Measurements from ENCODE around the gene FAAP20.

FAAP20 gene

GRCh38 chr1:2202843-2203601, 8.4 kb upstream of the FAAP20 start:
- H4K8ac ChIP-seq (ENCODE audit: low read length) = peak overlapping the region; percentile 33
- no peak overlapping the region for H3K23ac ChIP-seq (ENCODE audit: low read length in 2 of 2)
- no peak overlapping the region for H3K9ac ChIP-seq (ENCODE audit: low read length)
- no peak overlapping the region for H3K4me2 ChIP-seq (ENCODE audit: low read length, poor library complexity, severe bottlenecking)
- no peak overlapping the region for H2AFZ ChIP-seq (ENCODE audit: low read depth, low read length)
- no peak overlapping the region for H2BK5ac ChIP-seq (ENCODE audit: low read depth, low read length, poor library complexity, severe bottlenecking)
- H3K27ac ChIP-seq (ENCODE audit: low read length, poor library complexity, severe bottlenecking) = no peak overlapping the region
- 92% methylated on average over 15 of the region's 15 CpGs for WGBS
- no peak overlapping the region for H3K18ac ChIP-seq (ENCODE audit: low read depth in 1 of 2, low read length in 2 of 2)
- no peaks in the 10 kb centered on the region for H3K27me3 ChIP-seq (ENCODE audit: control insufficient read depth in 1 of 2, insufficient read depth in 1 of 2, low read length in 2 of 2)
- H2AK5ac ChIP-seq (ENCODE audit: low read length, severe bottlenecking) = no peak overlapping the region
- no peak for DNase-seq
- peak overlapping the region; percentile 18 for H4K91ac ChIP-seq (ENCODE audit: low read length)
- H2BK12ac ChIP-seq (ENCODE audit: low read length in 2 of 2) = peak overlapping the region in 1 of 2 experiments; percentile 45
- peaks cover 5% of the 10 kb centered on the region for H3K79me1 ChIP-seq (replicated peaks; ENCODE audit: low read length, poor library complexity, severe bottlenecking)
- no peak overlapping the region for H2BK15ac ChIP-seq (ENCODE audit: low read depth, poor library complexity, severe bottlenecking)
- no peak overlapping the region for H3K4ac ChIP-seq (ENCODE audit: low read depth in 1 of 2, low read length in 2 of 2)
- no peak overlapping the region for H3K4me3 ChIP-seq (ENCODE audit: insufficient read depth in 1 of 2, low read depth in 1 of 2, low read length in 2 of 2)
- no peaks in the 10 kb centered on the region for H3K9me3 ChIP-seq (ENCODE audit: control insufficient read depth, low read length)
- no peak overlapping the region for H3K14ac ChIP-seq (ENCODE audit: low read length in 2 of 2)
- H3K4me1 ChIP-seq (ENCODE audit: control insufficient read depth, insufficient read depth, low read depth, low read length) = peaks cover 45% of the 10 kb centered on the region
- no peak overlapping the region for H2BK120ac ChIP-seq (ENCODE audit: low read depth, low read length)
- no peaks in the 10 kb centered on the region for H3K36me3 ChIP-seq (ENCODE audit: control insufficient read depth in 1 of 2, insufficient read depth in 2 of 2, low read depth in 1 of 2, low read length in 2 of 2)

GRCh38 chr1:2202008-2202575, 7.5 kb upstream of the FAAP20 start:
- 94% methylated on average over 9 of the region's 9 CpGs for WGBS
- H2BK12ac ChIP-seq (ENCODE audit: low read length in 2 of 2) = peak overlapping the region in 1 of 2 experiments; percentile 37
- H2BK5ac ChIP-seq (ENCODE audit: low read depth, low read length, poor library complexity, severe bottlenecking) = no peak overlapping the region
- no peak overlapping the region for H3K4me3 ChIP-seq (ENCODE audit: insufficient read depth in 1 of 2, low read depth in 1 of 2, low read length in 2 of 2)
- H3K27ac ChIP-seq (ENCODE audit: low read length, poor library complexity, severe bottlenecking) = no peak overlapping the region
- H3K4ac ChIP-seq (ENCODE audit: low read depth in 1 of 2, low read length in 2 of 2) = no peak overlapping the region
- no peak overlapping the region for H3K14ac ChIP-seq (ENCODE audit: low read length in 2 of 2)
- no peak overlapping the region for H3K23ac ChIP-seq (ENCODE audit: low read length in 2 of 2)
- no peaks in the 10 kb centered on the region for H3K27me3 ChIP-seq (ENCODE audit: control insufficient read depth in 1 of 2, insufficient read depth in 1 of 2, low read length in 2 of 2)
- no peak for DNase-seq
- H3K9ac ChIP-seq (ENCODE audit: low read length) = no peak overlapping the region
- H3K9me3 ChIP-seq (ENCODE audit: control insufficient read depth, low read length) = no peaks in the 10 kb centered on the region
- H3K18ac ChIP-seq (ENCODE audit: low read depth in 1 of 2, low read length in 2 of 2) = no peak overlapping the region
- H4K91ac ChIP-seq (ENCODE audit: low read length) = no peak overlapping the region
- no peak overlapping the region for H2AK5ac ChIP-seq (ENCODE audit: low read length, severe bottlenecking)
- H2BK120ac ChIP-seq (ENCODE audit: low read depth, low read length) = no peak overlapping the region
- H2BK15ac ChIP-seq (ENCODE audit: low read depth, poor library complexity, severe bottlenecking) = no peak overlapping the region
- no peak overlapping the region for H3K4me2 ChIP-seq (ENCODE audit: low read length, poor library complexity, severe bottlenecking)
- H3K79me1 ChIP-seq (replicated peaks; ENCODE audit: low read length, poor library complexity, severe bottlenecking) = peaks cover 5% of the 10 kb centered on the region
- H3K4me1 ChIP-seq (ENCODE audit: control insufficient read depth, insufficient read depth, low read depth, low read length) = peaks cover 35% of the 10 kb centered on the region
- H4K8ac ChIP-seq (ENCODE audit: low read length) = no peak overlapping the region
- H2AFZ ChIP-seq (ENCODE audit: low read depth, low read length) = no peak overlapping the region
- no peaks in the 10 kb centered on the region for H3K36me3 ChIP-seq (ENCODE audit: control insufficient read depth in 1 of 2, insufficient read depth in 2 of 2, low read depth in 1 of 2, low read length in 2 of 2)

- Histone ChIP-seq H2BK15ac (ENCODE audit: low read depth, poor library complexity, severe bottlenecking) (peak overlapping the region; percentile 54), H2AK5ac (ENCODE audit: low read length, severe bottlenecking) (no peak overlapping the region), H2BK120ac (ENCODE audit: low read depth, low read length) (no peak overlapping the region), H3K23ac (ENCODE audit: low read length in 2 of 2) (no peak overlapping the region), H3K14ac (ENCODE audit: low read length in 2 of 2) (no peak overlapping the region), H2BK5ac (ENCODE audit: low read depth, low read length, poor library complexity, severe bottlenecking) (no peak overlapping the region), H3K4me3 (ENCODE audit: insufficient read depth in 1 of 2, low read depth in 1 of 2, low read length in 2 of 2) (no peak overlapping the region), H3K4ac (ENCODE audit: low read depth in 1 of 2, low read length in 2 of 2) (no peak overlapping the region), H3K9me3 (ENCODE audit: control insufficient read depth, low read length) (no peaks in the 10 kb centered on the region), H3K9ac (ENCODE audit: low read length) (peak overlapping the region; percentile 43), H3K18ac (ENCODE audit: low read depth in 1 of 2, low read length in 2 of 2) (no peak overlapping the region), H2AFZ (ENCODE audit: low read depth, low read length) (no peak overlapping the region), H4K8ac (ENCODE audit: low read length) (no peak overlapping the region), H3K36me3 (ENCODE audit: control insufficient read depth in 1 of 2, insufficient read depth in 2 of 2, low read depth in 1 of 2, low read length in 2 of 2) (no peaks in the 10 kb centered on the region), H4K91ac (ENCODE audit: low read length) (peak overlapping the region; percentile 71), H3K79me1 (replicated peaks; ENCODE audit: low read length, poor library complexity, severe bottlenecking) (peaks cover 5% of the 10 kb centered on the region), H3K27me3 (ENCODE audit: control insufficient read depth in 1 of 2, insufficient read depth in 1 of 2, low read length in 2 of 2) (no peaks in the 10 kb centered on the region), H2BK12ac (ENCODE audit: low read length in 2 of 2) (peak overlapping the region in 1 of 2 experiments; percentile 28), H3K4me1 (ENCODE audit: control insufficient read depth, insufficient read depth, low read depth, low read length) (peaks cover 30% of the 10 kb centered on the region), H3K27ac (ENCODE audit: low read length, poor library complexity, severe bottlenecking) (no peak overlapping the region), H3K4me2 (ENCODE audit: low read length, poor library complexity, severe bottlenecking) (no peak overlapping the region)
- WGBS = 96% methylated on average over 14 of the region's 14 CpGs
- DNase-seq = no peak
Observed at GRCh38 chr1:2201062-2201461, 6.5 kb upstream of the FAAP20 start.

- H4K91ac ChIP-seq (ENCODE audit: low read length) = peak overlapping the region; percentile 58
- DNase-seq = no peak
- WGBS = 87% methylated on average over 21 of the region's 21 CpGs
- peaks cover 2% of the 10 kb centered on the region for H3K79me1 ChIP-seq (replicated peaks; ENCODE audit: low read length, poor library complexity, severe bottlenecking)
- no peak overlapping the region for H3K14ac ChIP-seq (ENCODE audit: low read length in 2 of 2)
- H4K8ac ChIP-seq (ENCODE audit: low read length) = no peak overlapping the region
- H3K27me3 ChIP-seq (ENCODE audit: control insufficient read depth in 1 of 2, insufficient read depth in 1 of 2, low read length in 2 of 2) = no peaks in the 10 kb centered on the region
- no peaks in the 10 kb centered on the region for H3K9me3 ChIP-seq (ENCODE audit: control insufficient read depth, low read length)
- H3K36me3 ChIP-seq (ENCODE audit: control insufficient read depth in 1 of 2, insufficient read depth in 2 of 2, low read depth in 1 of 2, low read length in 2 of 2) = no peaks in the 10 kb centered on the region
- no peak overlapping the region for H2BK5ac ChIP-seq (ENCODE audit: low read depth, low read length, poor library complexity, severe bottlenecking)
- H2BK15ac ChIP-seq (ENCODE audit: low read depth, poor library complexity, severe bottlenecking) = no peak overlapping the region
- H3K4me1 ChIP-seq (ENCODE audit: control insufficient read depth, insufficient read depth, low read depth, low read length) = peaks cover 28% of the 10 kb centered on the region
- H3K27ac ChIP-seq (ENCODE audit: low read length, poor library complexity, severe bottlenecking) = no peak overlapping the region
- no peak overlapping the region for H3K18ac ChIP-seq (ENCODE audit: low read depth in 1 of 2, low read length in 2 of 2)
- H2AFZ ChIP-seq (ENCODE audit: low read depth, low read length) = no peak overlapping the region
- no peak overlapping the region for H2BK120ac ChIP-seq (ENCODE audit: low read depth, low read length)
- peak overlapping the region in 1 of 2 experiments; percentile 24 for H3K4me3 ChIP-seq (ENCODE audit: insufficient read depth in 1 of 2, low read depth in 1 of 2, low read length in 2 of 2)
- peak overlapping the region in 1 of 2 experiments; percentile 28 for H2BK12ac ChIP-seq (ENCODE audit: low read length in 2 of 2)
- no peak overlapping the region for H3K23ac ChIP-seq (ENCODE audit: low read length in 2 of 2)
- H3K4me2 ChIP-seq (ENCODE audit: low read length, poor library complexity, severe bottlenecking) = no peak overlapping the region
- no peak overlapping the region for H3K4ac ChIP-seq (ENCODE audit: low read depth in 1 of 2, low read length in 2 of 2)
- no peak overlapping the region for H2AK5ac ChIP-seq (ENCODE audit: low read length, severe bottlenecking)
- peak overlapping the region; percentile 43 for H3K9ac ChIP-seq (ENCODE audit: low read length)
Observed at GRCh38 chr1:2200308-2200943, 5.9 kb upstream of the FAAP20 start.

All from mesenchymal stem cell (in vitro differentiated cells and primary cell).